Activated T-cell treated with anti-CD3 and anti-CD28 coated beads, Interleukin-2, amount 50 U/mL, for 24 hours (primary cell): ENCODE results near the gene B4GALT2.

Source experiments
- DNase-seq: peaks from one replicate; pipeline ENCODE4 v3.0.0-alpha.2; 2020
- H3K27ac Mint-ChIP-seq: 2 replicates; pipeline ENCODE4 v1.8.0; 2020; ENCODE audit warnings: mild to moderate bottlenecking, mixed read lengths
- H3K27me3 Mint-ChIP-seq: 2 replicates; pipeline ENCODE4 v1.8.0; 2020; ENCODE audit warnings: mixed read lengths
- H3K36me3 Mint-ChIP-seq: 2 replicates; pipeline ENCODE4 v1.8.0; 2020; ENCODE audit warnings: low read depth, mixed read lengths
- H3K4me1 Mint-ChIP-seq: 2 replicates; pipeline ENCODE4 v1.8.0; 2020; ENCODE audit warnings: low read depth, mixed read lengths
- H3K4me3 Mint-ChIP-seq: 2 replicates; pipeline ENCODE4 v1.8.0; 2020; ENCODE audit warnings: mild to moderate bottlenecking, moderate library complexity, mixed read lengths
- H3K9me3 Mint-ChIP-seq: 2 replicates; pipeline ENCODE4 v1.8.0; 2020; ENCODE audit warnings: mixed read lengths

The B4GALT2 gene

GRCh38 chr1:43981636-43982035 lies 2.6 kb downstream of the B4GALT2 start:
- Mint-ChIP-seq H3K36me3 (peaks cover 85% of the 10 kb centered on the region), H3K4me3 (no peak overlapping the region), H3K27ac (no peak overlapping the region), H3K4me1 (peaks cover 37% of the 10 kb centered on the region), H3K9me3 (no peaks in the 10 kb centered on the region), H3K27me3 (no peaks in the 10 kb centered on the region)
- DNase-seq, result peak; percentile 28

DNA sequence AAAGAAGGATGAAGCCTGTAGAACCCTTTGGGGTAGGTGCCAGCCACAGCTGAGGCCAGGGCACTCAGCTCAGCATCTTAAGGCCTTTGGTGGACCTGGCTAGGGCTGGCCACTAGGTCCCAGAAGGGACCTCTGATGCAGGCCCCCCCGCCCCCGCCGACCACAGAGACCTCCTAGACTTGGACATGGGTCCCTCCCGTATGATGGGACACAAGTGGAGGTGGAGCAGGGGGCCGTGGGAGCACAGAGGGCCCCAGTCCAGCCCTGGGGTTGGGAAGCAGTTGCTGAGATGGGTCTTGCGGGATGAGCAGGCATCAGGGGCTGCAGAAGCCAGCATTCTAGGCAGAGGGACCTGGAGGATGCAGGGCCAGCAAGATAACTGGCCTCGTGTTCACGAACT lies 3.2 kb downstream of the B4GALT2 start:
- Mint-ChIP-seq H3K4me1 (peaks cover 31% of the 10 kb centered on the region), H3K4me3 (no peak overlapping the region), H3K9me3 (no peaks in the 10 kb centered on the region), H3K36me3 (peaks cover 85% of the 10 kb centered on the region), H3K27me3 (no peaks in the 10 kb centered on the region), H3K27ac (no peak overlapping the region)
- DNase-seq, result peak; percentile 25

- no peak overlapping the region for H3K27ac Mint-ChIP-seq
- no peak overlapping the region for H3K4me3 Mint-ChIP-seq
- H3K9me3 Mint-ChIP-seq, result no peaks in the 10 kb centered on the region
Measured at GRCh38 chr1:43982808-43983207, 3.8 kb downstream of the B4GALT2 start.

DNA sequence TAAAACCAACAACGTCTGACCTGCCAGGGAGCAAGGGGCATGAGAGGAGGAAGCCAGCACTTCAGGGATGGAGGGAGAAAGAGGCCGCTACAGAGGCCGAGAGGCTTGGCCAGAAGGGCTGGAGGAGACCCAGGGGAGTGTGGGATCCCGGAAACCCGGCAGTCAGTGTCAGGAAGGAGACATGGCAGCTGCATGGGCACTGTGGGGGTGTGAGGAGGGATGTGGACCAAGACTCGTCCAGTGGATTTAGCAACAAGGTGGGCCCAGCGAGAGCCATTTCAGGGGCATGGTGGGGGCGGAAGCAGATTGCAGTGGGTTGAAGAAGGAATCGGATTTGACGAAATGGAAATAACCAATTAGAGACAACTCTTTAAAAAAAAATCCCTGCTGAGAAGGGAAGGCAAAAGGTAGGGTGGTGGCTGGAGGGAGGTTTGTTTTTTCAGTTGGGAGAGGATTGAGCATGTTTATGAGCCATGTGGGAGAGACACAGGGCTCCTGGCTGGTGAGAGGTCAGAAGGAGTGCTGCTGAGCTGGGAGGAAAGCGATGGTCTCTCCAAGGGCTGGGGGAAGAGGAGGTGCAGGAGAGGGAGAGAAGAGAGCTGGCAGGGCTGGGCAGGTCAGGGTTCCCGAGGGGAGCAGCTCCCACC lies 4.4 kb downstream of the B4GALT2 start:
- no peak overlapping the region for H3K27ac Mint-ChIP-seq
- H3K36me3 Mint-ChIP-seq, result peaks cover 79% of the 10 kb centered on the region
- peaks cover 19% of the 10 kb centered on the region for H3K4me1 Mint-ChIP-seq
- H3K9me3 Mint-ChIP-seq, result no peaks in the 10 kb centered on the region
- no peaks in the 10 kb centered on the region for H3K27me3 Mint-ChIP-seq
- no peak overlapping the region for H3K4me3 Mint-ChIP-seq
- no peak for DNase-seq

More at GRCh38 chr1:43982808-43983207, 3.8 kb downstream of the B4GALT2 start:
- H3K4me1 Mint-ChIP-seq, result peaks cover 25% of the 10 kb centered on the region
- H3K36me3 Mint-ChIP-seq, result peaks cover 84% of the 10 kb centered on the region
- H3K27me3 Mint-ChIP-seq, result no peaks in the 10 kb centered on the region
- no peak for DNase-seq

GRCh38 chr1:43984855-43985254 lies 5.8 kb downstream of the B4GALT2 start:
- Mint-ChIP-seq H3K4me3 (no peak overlapping the region), H3K4me1 (peaks cover 14% of the 10 kb centered on the region), H3K36me3 (peaks cover 71% of the 10 kb centered on the region), H3K27ac (no peak overlapping the region), H3K9me3 (no peaks in the 10 kb centered on the region), H3K27me3 (no peaks in the 10 kb centered on the region)
- no peak for DNase-seq

GRCh38 chr1:43985984-43986595 lies 7.1 kb downstream of the B4GALT2 start:
- H3K36me3 Mint-ChIP-seq, result peaks cover 61% of the 10 kb centered on the region
- peak overlapping the region; percentile 35 for H3K27ac Mint-ChIP-seq
- DNase-seq, result no peak
- H3K4me3 Mint-ChIP-seq, result no peak overlapping the region
- H3K27me3 Mint-ChIP-seq, result no peaks in the 10 kb centered on the region
- H3K4me1 Mint-ChIP-seq, result peaks cover 8% of the 10 kb centered on the region
- no peaks in the 10 kb centered on the region for H3K9me3 Mint-ChIP-seq

DNA sequence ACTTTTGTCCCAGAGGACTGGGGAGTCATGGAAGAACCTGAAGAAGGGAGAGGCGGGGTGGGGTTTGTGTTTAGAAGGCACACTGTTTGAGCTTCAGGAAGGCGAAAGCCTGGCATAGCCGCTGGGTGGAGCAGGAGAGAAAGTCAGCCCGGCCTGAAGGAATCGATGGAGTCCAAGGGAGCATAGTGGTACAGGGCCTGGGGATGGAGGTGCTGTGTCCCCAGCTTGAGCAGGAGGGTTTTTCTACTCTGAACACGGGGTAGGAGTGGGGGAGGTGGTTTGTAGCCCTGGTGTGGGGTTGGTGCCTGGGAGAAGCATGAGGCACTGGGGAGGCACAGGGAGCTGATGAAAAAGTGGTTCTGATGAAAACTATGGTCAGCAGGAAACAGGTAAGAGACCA lies 7.7 kb downstream of the B4GALT2 start:
- Mint-ChIP-seq H3K4me3 (no peak overlapping the region), H3K36me3 (peaks cover 55% of the 10 kb centered on the region), H3K27ac (peak overlapping the region; percentile 35), H3K9me3 (no peaks in the 10 kb centered on the region), H3K4me1 (peaks cover 13% of the 10 kb centered on the region), H3K27me3 (no peaks in the 10 kb centered on the region)
- no peak for DNase-seq

- peaks cover 51% of the 10 kb centered on the region for H3K36me3 Mint-ChIP-seq
- DNase-seq, result no peak
- H3K27ac Mint-ChIP-seq, result no peak overlapping the region
- H3K9me3 Mint-ChIP-seq, result no peaks in the 10 kb centered on the region
- peaks cover 17% of the 10 kb centered on the region for H3K4me1 Mint-ChIP-seq
- no peaks in the 10 kb centered on the region for H3K27me3 Mint-ChIP-seq
- no peak overlapping the region for H3K4me3 Mint-ChIP-seq
Measured at GRCh38 chr1:43987159-43987902, 8.3 kb downstream of the B4GALT2 start.

- peaks cover 20% of the 10 kb centered on the region for H3K4me1 Mint-ChIP-seq
- H3K4me3 Mint-ChIP-seq, result peak overlapping the region; percentile 84
- no peaks in the 10 kb centered on the region for H3K9me3 Mint-ChIP-seq
- H3K27ac Mint-ChIP-seq, result peak overlapping the region; percentile 90
- DNase-seq, result no peak
- no peaks in the 10 kb centered on the region for H3K27me3 Mint-ChIP-seq
- H3K36me3 Mint-ChIP-seq, result peaks cover 22% of the 10 kb centered on the region
Measured at GRCh38 chr1:43990271-43991199, 11.5 kb downstream of the B4GALT2 start.

DNA sequence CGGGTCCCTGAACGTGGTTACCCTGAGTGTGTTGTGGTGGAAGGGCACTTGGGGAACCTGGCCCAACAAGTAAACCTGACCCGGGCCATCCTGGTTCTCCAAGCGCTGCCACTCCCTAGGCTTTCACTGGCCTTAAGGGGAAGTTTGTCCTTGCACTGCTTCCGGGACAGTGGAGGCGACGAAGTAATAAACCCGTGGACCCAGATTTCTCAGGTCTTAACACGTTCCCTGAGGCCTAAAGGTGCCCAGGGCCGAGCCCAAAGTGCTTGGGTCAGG lies 12.1 kb downstream of the B4GALT2 start:
- no peak for DNase-seq
- no peaks in the 10 kb centered on the region for H3K9me3 Mint-ChIP-seq
- H3K4me3 Mint-ChIP-seq, result peak overlapping the region; percentile 84
- H3K36me3 Mint-ChIP-seq, result peaks cover 16% of the 10 kb centered on the region
- no peaks in the 10 kb centered on the region for H3K27me3 Mint-ChIP-seq
- H3K4me1 Mint-ChIP-seq, result peaks cover 20% of the 10 kb centered on the region
- peak overlapping the region; percentile 90 for H3K27ac Mint-ChIP-seq

- H3K4me3 Mint-ChIP-seq, result peak within 1 kb of the TSS; percentile 84
- peaks cover 20% of the 10 kb centered on the region for H3K4me1 Mint-ChIP-seq
- peak within 1 kb of the TSS; percentile 90 for H3K27ac Mint-ChIP-seq
- peak; percentile 88 for DNase-seq
- no peaks in the 10 kb centered on the region for H3K9me3 Mint-ChIP-seq
- H3K27me3 Mint-ChIP-seq, result no peaks in the 10 kb centered on the region
- peaks cover 10% of the 10 kb centered on the region for H3K36me3 Mint-ChIP-seq
Measured at GRCh38 chr1:43991476-43992231, 12.6 kb downstream of the B4GALT2 start, which contains the start of gene CCDC24. Gene CCDC24, plus strand, starts transcription at chr1:43991599. Its CDS starts 280 bp downstream, at chr1:43991879.

DNA sequence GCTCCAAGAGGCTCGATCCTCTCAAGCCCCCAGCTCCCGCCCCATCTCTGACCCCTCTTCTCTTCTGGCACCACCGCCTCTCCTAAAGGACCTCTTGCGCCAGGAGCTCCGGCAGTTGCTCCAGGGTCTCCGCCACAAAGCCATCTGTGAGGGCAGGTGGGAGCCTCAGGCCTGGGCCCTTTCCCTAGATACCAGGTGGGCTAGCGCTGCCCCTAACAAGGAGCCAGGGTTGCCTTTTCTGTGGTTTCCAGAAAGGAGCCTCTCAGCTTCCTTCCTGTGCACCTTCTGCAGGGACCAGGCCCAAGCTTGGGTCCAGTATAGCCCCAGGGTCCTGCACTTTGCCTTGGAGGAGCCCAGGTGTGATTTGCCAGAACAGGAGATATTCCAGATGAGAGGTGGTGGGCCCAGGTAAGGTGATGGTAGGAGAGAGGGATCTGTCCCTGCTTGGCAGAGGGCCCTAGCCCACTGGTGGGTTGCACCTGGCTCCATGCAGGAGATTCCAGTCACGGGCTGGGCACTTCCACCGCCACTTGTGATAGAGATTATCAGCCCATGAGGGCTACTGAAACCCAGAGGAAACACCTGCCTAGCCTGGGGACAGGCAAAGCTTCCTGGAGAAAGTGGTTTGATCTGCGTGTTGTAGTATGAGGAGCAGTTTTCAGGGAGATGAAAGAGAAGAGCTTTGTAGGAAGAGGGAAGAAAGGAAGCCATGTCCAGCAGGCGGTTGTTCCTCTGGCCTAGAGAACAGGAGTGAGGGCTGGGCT lies 13.4 kb downstream of the B4GALT2 start:
- peaks cover 20% of the 10 kb centered on the region for H3K4me1 Mint-ChIP-seq
- H3K27ac Mint-ChIP-seq, result peak overlapping the region; percentile 90
- no peak for DNase-seq

GRCh38 chr1:43993206-43993914 lies 14.3 kb downstream of the B4GALT2 start:
- H3K9me3 Mint-ChIP-seq, result no peaks in the 10 kb centered on the region
- H3K4me3 Mint-ChIP-seq, result no peak overlapping the region
- no peaks in the 10 kb centered on the region for H3K27me3 Mint-ChIP-seq
- no peak for DNase-seq
- no peaks in the 10 kb centered on the region for H3K36me3 Mint-ChIP-seq
- H3K4me1 Mint-ChIP-seq, result peaks cover 20% of the 10 kb centered on the region
- no peak overlapping the region for H3K27ac Mint-ChIP-seq

More for the DNA sequence above, 13.4 kb downstream of the B4GALT2 start:
- H3K4me3 Mint-ChIP-seq, result peak overlapping the region; percentile 84
- peaks cover 3% of the 10 kb centered on the region for H3K36me3 Mint-ChIP-seq
- no peaks in the 10 kb centered on the region for H3K9me3 Mint-ChIP-seq
- no peaks in the 10 kb centered on the region for H3K27me3 Mint-ChIP-seq
